K562 (cell line): ENCODE measurements around the gene SPECC1L. TPM values are rescaled to one million over a fixed set of nuclear protein-coding genes. Genes with fewer than 3 reads are reported as not detected.

Experiments
- ATAC-seq: fragments of 200-7000 bp; cut with Tn5 transposase; 3 replicates; pipeline ENCODE4 v1.9.1; 2020; ENCODE audit warnings: moderate library complexity
- BruUV-seq: library from RNA; stranded (reverse); fragments of 400-500 nt; replicated peaks from 2 replicates; lab custom pipeline; 2021; lab: Mats Ljungman, UMichigan
- CTCF ChIA-PET: fragments of 300-600 bp; formaldehyde crosslinking; extraction: SDS; loops from one replicate; lab custom pipeline; 2021; ENCODE audit warnings: low intra/inter-chr PET ratio; lab: Yijun Ruan, JAX
- POLR2A ChIA-PET: fragments of 300-600, 350-650 bp; sonication (Branson Sonifier 250); formaldehyde crosslinking; extraction: SDS; loops from one replicate; lab custom pipeline; 2021; ENCODE audit warnings: antibody characterized with exemption, inconsistent platforms; lab: Yijun Ruan, JAX
- DNase-seq, 4 experiments: peaks; one replicate each; pipeline versions ENCODE4 v3.0.0 to v3.0.0-alpha.2; 2011 to 2018; ENCODE audit warnings: low spot score in 3 of 4, mixed read lengths in 3 of 4; ENCODE audit errors: extremely low read depth in 1 of 4
- FAIRE-seq: peaks from 2 replicates; lab custom pipeline; 2011; peaks lifted over from hg19 to GRCh38; lab: Jason Lieb, UNC
- H2AFZ ChIP-seq: 2 replicates; pipeline ENCODE4 v1.6.0; 2011; ENCODE audit warnings: low read depth, low read length, control low read depth, inconsistent platforms
- H3K27ac ChIP-seq: fragments of 200-600 bp; 3 replicates; pipeline ENCODE4 v1.8.0; 2011; ENCODE audit warnings: low read depth, mild to moderate bottlenecking, control low read depth, inconsistent platforms, low read length, moderate library complexity, mixed read lengths; ENCODE audit errors: extremely low read depth
- H3K27me3 ChIP-seq, 2 experiments: fragments of 300-600 bp in 1 of 2; 2 replicates in 1 of 2; 3 replicates in 1 of 2; pipeline versions ENCODE4 v1.6.0 to v1.8.0; 2011; ENCODE audit warnings: inconsistent platforms in 2 of 2, low read length in 2 of 2, mild to moderate bottlenecking in 1 of 2, mixed read lengths in 1 of 2, moderate library complexity in 1 of 2; ENCODE audit not compliant: control insufficient read depth in 2 of 2, insufficient read depth in 2 of 2
- H3K36me3 ChIP-seq: fragments of 300-600 bp; 3 replicates; pipeline ENCODE4 v1.8.0; 2011; ENCODE audit warnings: mild to moderate bottlenecking, low read length, inconsistent platforms; ENCODE audit not compliant: control insufficient read depth, insufficient read depth
- H3K4me1 ChIP-seq, 2 experiments: fragments of 200-600 bp in 1 of 2; replicated peaks in 1 of 2; 2 replicates in 1 of 2; 3 replicates in 1 of 2; pipeline versions ENCODE4 v1.5.1 to v1.8.0; 2011; ENCODE audit warnings: inconsistent platforms in 2 of 2, low read length in 2 of 2, mild to moderate bottlenecking in 1 of 2, mixed read lengths in 1 of 2, moderate library complexity in 1 of 2; ENCODE audit not compliant: control insufficient read depth in 2 of 2, insufficient read depth in 2 of 2
- H3K4me2 ChIP-seq: 2 replicates; pipeline ENCODE4 v1.6.1; 2011; ENCODE audit warnings: low read length, control low read depth, inconsistent platforms, mixed read lengths; ENCODE audit not compliant: insufficient read depth
- H3K4me3 ChIP-seq: fragments of 200-600 bp; sonication (generic), shearing (Covaris generic); 2 replicates; pipeline ENCODE4 v1.5.1; 2016; ENCODE audit warnings: control low read depth, inconsistent platforms
- H3K79me2 ChIP-seq: fragments of 200-600 bp; 3 replicates; pipeline ENCODE4 v1.8.0; 2011; ENCODE audit warnings: low read length, inconsistent platforms; ENCODE audit not compliant: control insufficient read depth, insufficient read depth
- H3K9ac ChIP-seq, 2 experiments: 2 replicates each; pipeline versions ENCODE4 v1.6.0 to v1.6.1; 2011; ENCODE audit warnings: low read depth in 2 of 2, low read length in 2 of 2, control low read depth in 1 of 2, inconsistent platforms in 1 of 2, mild to moderate bottlenecking in 1 of 2, mixed read lengths in 1 of 2; ENCODE audit not compliant: insufficient read depth in 1 of 2
- H3K9me1 ChIP-seq: one replicate; pipeline ENCODE4 v1.6.0; 2011; ENCODE audit warnings: inconsistent platforms, mild to moderate bottlenecking, low read length, moderate library complexity; ENCODE audit not compliant: control insufficient read depth, insufficient read depth
- H3K9me3 ChIP-seq: replicated peaks from 2 replicates; pipeline ENCODE4 v1.5.1; 2011; ENCODE audit warnings: low read depth, low read length, inconsistent platforms; ENCODE audit not compliant: control insufficient read depth, insufficient read depth
- H4K20me1 ChIP-seq: replicated peaks from 2 replicates; pipeline ENCODE4 v1.6.1; 2011; ENCODE audit warnings: low read length, inconsistent platforms, mixed read lengths; ENCODE audit not compliant: control insufficient read depth, insufficient read depth
- BCOR ChIP-seq: fragments of 450-650 bp; IDR thresholded peaks from 2 replicates; pipeline ENCODE4 v1.6.1; 2016
- FOXP1 ChIP-seq: sonication (generic); formaldehyde crosslinking; IDR thresholded peaks from 2 replicates; pipeline ENCODE4 v1.8.0; 2022; ENCODE audit warnings: mild to moderate bottlenecking, missing genetic modification reagents
- HNRNPL ChIP-seq: fragments of 200-400 bp; formaldehyde crosslinking; IDR thresholded peaks from 2 replicates; pipeline ENCODE4 v1.6.1; 2017; ENCODE audit warnings: low read depth, mild to moderate bottlenecking, low read length
- HNRNPUL1 ChIP-seq: fragments of 200-400 bp; formaldehyde crosslinking; IDR thresholded peaks from 2 replicates; pipeline ENCODE4 v1.6.1; 2017; ENCODE audit warnings: low read length
- KDM4B ChIP-seq, 2 experiments: fragments of 450-650 bp in 1 of 2; sonication (generic) in 1 of 2; IDR thresholded peaks; 2 replicates each; pipeline ENCODE4 v1.6.1; 2016 to 2017; ENCODE audit warnings: borderline replicate concordance in 2 of 2, antibody characterized with exemption in 1 of 2, low read depth in 1 of 2, mild to moderate bottlenecking in 1 of 2
- PML ChIP-seq: IDR thresholded peaks from 2 replicates; pipeline ENCODE4 v1.6.1; 2012; ENCODE audit warnings: low read length, inconsistent platforms
- POLR2B ChIP-seq: fragments of 450-650 bp; IDR thresholded peaks from 2 replicates; pipeline ENCODE4 v1.6.1; 2018; ENCODE audit warnings: low read depth; ENCODE audit not compliant: partially characterized antibody
- POLR2G ChIP-seq: fragments of 200-400 bp; formaldehyde crosslinking; IDR thresholded peaks from 2 replicates; pipeline ENCODE4 v1.6.1; 2017; ENCODE audit warnings: low read depth, mild to moderate bottlenecking, antibody characterized with exemption, low read length, moderate library complexity
- POU5F1 ChIP-seq: fragments of 150-350 bp; IDR thresholded peaks from 2 replicates; pipeline ENCODE4 v1.6.1; 2014; ENCODE audit warnings: borderline replicate concordance, low read length, low read depth, mild to moderate bottlenecking; ENCODE audit not compliant: partially characterized antibody
- SRSF3 ChIP-seq: fragments of 200-400 bp; formaldehyde crosslinking; IDR thresholded peaks from 2 replicates; pipeline ENCODE4 v1.6.1; 2016; ENCODE audit warnings: mild to moderate bottlenecking, low read length, moderate library complexity; ENCODE audit not compliant: insufficient read depth
- TARDBP ChIP-seq: fragments of 450-650 bp; IDR thresholded peaks from 2 replicates; pipeline ENCODE4 v1.6.1; 2016
- THAP12 ChIP-seq: fragments of 250-450 bp; sonication (Bioruptor Pico); IDR thresholded peaks from 2 replicates; pipeline ENCODE4 v1.9.0; 2021; ENCODE audit warnings: mild to moderate bottlenecking, inconsistent platforms
- ZNF512 ChIP-seq: IDR thresholded peaks from 2 replicates; pipeline ENCODE4 v1.6.1; 2016; ENCODE audit warnings: missing genetic modification characterization, missing compliant biosample characterization
- WGBS: fragments of 100-300 bp; shearing (Covaris generic); methylation state at CpG from one replicate; pipeline ENCODE4 v1.1.6; 2016; ENCODE audit warnings: low coverage, mixed read lengths; ENCODE audit not compliant: insufficient coverage; ENCODE audit errors: missing lambda C conversion rate; 5-methylcytosine and 5-hydroxymethylcytosine counted together
- in situ Hi-C: fragments of 300-500 bp; cut with MboI; formaldehyde crosslinking; loops from 4 replicates; pipeline ENCODE4 v1.15.0; 2018; ENCODE audit warnings: inconsistent platforms, mixed read lengths
- intact Hi-C: fragments of 100-400 bp; cut with micrococcal nuclease; formaldehyde crosslinking; loops from 2 replicates; pipeline ENCODE4 v1.14.2; 2022
- polyA plus RNA-seq, 8 experiments: library from polyadenylated mRNA; depleted of rRNA in 4 of 8; stranded (reverse) in 5 of 8; unstranded in 3 of 8; fragments of >200 nt; fragmentation: Nextera tagmentation in 2 of 8; fragmentation: Illumina TruSeq in 1 of 8; extraction: Ambion mirVana in 2 of 8; extraction: Trizol in 1 of 8; gene quantifications; 2 replicates each; pipeline versions ENCODE4 v1.2.1 to v1.2.3, GENCODE V29; 2011 to 2014; ENCODE audit warnings: inconsistent platforms in 1 of 8, missing spikeins in 1 of 8
- total RNA-seq, 7 experiments: library from RNA; depleted of rRNA in 6 of 7; stranded (reverse); fragments of >200 nt in 6 of 7; fragmentation: Illumina TruSeq in 2 of 7; extraction: Trizol in 2 of 7; gene quantifications; 2 replicates each; pipeline versions ENCODE4 v1.2.1 to v1.2.3, GENCODE V29; 2011 to 2021; ENCODE audit warnings: low replicate concordance in 1 of 7

SPECC1L gene
- total and polyA plus RNA-seq, 9 of the 15 experiments (the other 6 are each of a cell fraction or from before 2014, with no cell fraction given): 1.4 to 27.9 (median 14.5) TPM

- no peak for DNase-seq
- peaks cover 2% of the 10 kb centered on the region; the same call in 2 of the 3 replicates for H3K36me3 ChIP-seq
- CTCF ChIA-PET: no interaction called here
- H3K9me3 ChIP-seq: no peaks in the 10 kb centered on the region
- no peak overlapping the region for H3K27ac ChIP-seq
- H3K4me3 ChIP-seq: no peak overlapping the region
- no peak overlapping the region for H2AFZ ChIP-seq
- H3K4me2 ChIP-seq: no peak overlapping the region
- in situ Hi-C loops (no loop called here), intact Hi-C loops (loop anchor here (10.0 kb wide), 1 partner anchor 65 kb away; no protein-coding TSS in a partner anchor)
- H4K20me1 ChIP-seq: no peaks in the 10 kb centered on the region
- no peaks in the 10 kb centered on the region for H3K79me2 ChIP-seq
- H3K9me1 ChIP-seq: no peaks in the 10 kb centered on the region
- 100% methylated on average over 1 of the region's 2 CpGs for WGBS
- BruUV-seq: no TSS peak
- no peak overlapping the region for H3K9ac ChIP-seq
- peaks cover 0 to 13% of the 10 kb centered on the region in 2 experiments; a peak in 3 of 5 replicates for H3K4me1 ChIP-seq
- POLR2A ChIA-PET: interaction anchor here (0.6 kb wide), 1 partner anchor 13 kb away, joined by 4 read pairs; no protein-coding TSS in a partner anchor
- no peak for ATAC-seq
- no peaks in the 10 kb centered on the region for H3K27me3 ChIP-seq
- no peak for FAIRE-seq
- no peak for TF ChIP-seq HNRNPL
- TF ChIP-seq POLR2G: no peak
- TF ChIP-seq POU5F1: no peak
- TF ChIP-seq ZNF512: no peak
- TF ChIP-seq TARDBP: no peak
- no peak for TF ChIP-seq FOXP1 (CRISPR knock-in tag)
- no peak for TF ChIP-seq THAP12 (CRISPR knock-in tag)
- no peak for TF ChIP-seq KDM4B (IDR thresholded peaks at IDR 0.05; ENCODE audit: borderline replicate concordance in 2 of 2, low read depth in 1 of 2)
- no peak for TF ChIP-seq PML
- TF ChIP-seq HNRNPUL1: no peak
- TF ChIP-seq BCOR: no peak
- no peak for TF ChIP-seq POLR2B
- TF ChIP-seq SRSF3: no peak
Measured at GRCh38 chr22:24390156-24390555, 119.5 kb downstream of the SPECC1L start.
